Spleen (tissue), 11 donors: Measurements from ENCODE around the gene PTPN3. TPM values are rescaled to one million over a fixed set of nuclear protein-coding genes. Genes with fewer than 3 reads are reported as not detected.

Experiments used
- DNase-seq: peaks from one replicate; pipeline ENCODE4 v3.0.0-alpha.2; 2020
- H3K27ac ChIP-seq, 8 donors: fragments of 200-600 bp; sonication (generic) in 7 of 8; 1 replicate in 4 of 8; 2 replicates in 4 of 8; pipeline versions ENCODE4 v1.5.0 to v1.8.0; 2016 to 2021; ENCODE audit warnings: inconsistent platforms in 4 of 8, mild to moderate bottlenecking in 4 of 8, moderate library complexity in 1 of 8
- H3K27me3 ChIP-seq, 7 donors: fragments of 200-600 bp; sonication (generic) in 6 of 7; replicated peaks in 1 of 7; 1 replicate in 4 of 7; 2 replicates in 3 of 7; pipeline versions ENCODE4 v1.5.0 to v1.8.0; 2016 to 2021; ENCODE audit warnings: inconsistent platforms in 3 of 7, mild to moderate bottlenecking in 1 of 7
- H3K36me3 ChIP-seq, 6 donors: fragments of 200-600 bp; sonication (generic) in 5 of 6; 1 replicate in 4 of 6; 2 replicates in 2 of 6; pipeline versions ENCODE4 v1.5.0 to v1.8.0; 2016 to 2021; ENCODE audit warnings: inconsistent platforms in 2 of 6
- H3K4me1 ChIP-seq, 6 donors: fragments of 200-600 bp; sonication (generic) in 5 of 6; 1 replicate in 3 of 6; 2 replicates in 3 of 6; pipeline versions ENCODE4 v1.5.0 to v1.8.0; 2016 to 2021; ENCODE audit warnings: inconsistent platforms in 3 of 6
- H3K4me3 ChIP-seq, 8 donors: fragments of 200-600 bp; sonication (generic) in 7 of 8; 1 replicate in 4 of 8; 2 replicates in 4 of 8; pipeline versions ENCODE4 v1.5.0 to v1.8.0; 2016 to 2021; ENCODE audit warnings: inconsistent platforms in 4 of 8, mild to moderate bottlenecking in 4 of 8, moderate library complexity in 2 of 8
- H3K9me3 ChIP-seq, 8 donors: fragments of 200-600 bp; sonication (generic) in 7 of 8; 1 replicate in 4 of 8; 2 replicates in 4 of 8; pipeline versions ENCODE4 v1.5.0 to v1.8.0; 2016 to 2021; ENCODE audit warnings: inconsistent platforms in 4 of 8
- CTCF ChIP-seq, 11 experiments: fragments of 200-600 bp in 7 of 11; fragments of 450-650 bp in 4 of 11; sonication (generic) in 4 of 11; IDR thresholded peaks in 8 of 11; conservative IDR thresholded peaks in 3 of 11; 1 replicate in 7 of 11; 2 replicates in 4 of 11; pipeline versions ENCODE4 v1.4.0 to v1.8.0; 2016 to 2021; ENCODE audit warnings: antibody characterized with exemption in 11 of 11, inconsistent platforms in 4 of 11, mild to moderate bottlenecking in 1 of 11
- POLR2A ChIP-seq, 3 donors: fragments of 450-650 bp; IDR thresholded peaks; one replicate each; pipeline ENCODE4 v1.5.1; 2017; ENCODE audit warnings: antibody characterized with exemption in 3 of 3, mild to moderate bottlenecking in 1 of 3
- POLR2AphosphoS5 ChIP-seq, 3 donors: sonication (generic); formaldehyde crosslinking; IDR thresholded peaks; one replicate each; pipeline ENCODE4 v1.5.1; 2017; ENCODE audit warnings: antibody characterized with exemption in 3 of 3
- WGBS, 5 donors: extraction: QIAGEN DNeasy Blood & Tissue Kit in 3 of 5; methylation state at CpG; one replicate each; pipeline versions ENCODE4 v1.1.5 to v1.1.7; 2013 to 2018; 5-methylcytosine and 5-hydroxymethylcytosine counted together
- intact Hi-C: fragments of 100-400 bp; cut with DNase I; formaldehyde crosslinking; loops from one replicate; pipeline ENCODE4 v1.15.0; 2023; ENCODE audit warnings: low total_unique reads
- polyA plus RNA-seq, 3 donors: library from polyadenylated mRNA; stranded (reverse); fragments of 200-250 nt; gene quantifications; one replicate each; pipeline ENCODE4 v1.2.1, GENCODE V29; 2013
- total RNA-seq, 7 donors: library from RNA; depleted of rRNA in 3 of 7; stranded (reverse); fragments of >200 nt in 3 of 7; fragmentation: NEBNext Ultra II Directional in 4 of 7; extraction: Animal tissue kit (Norgen Biotek cat#: 25700) in 4 of 7; gene quantifications; one replicate each; pipeline versions ENCODE4 v1.1.0 to v1.2.1, GENCODE V29; 2016 to 2021
- donor health status: healthy with polysubstance abuse.
- donor health status: DM: no; HTN: no; CAD: no; lungs with moderate emphysema.
- donor health status: DM: no; HTN: no; CAD: no.
- donor health status: Bipolar disorder and iron deficiency.
- donor health status: healthy.
- donor health status: DM: no; HTN: no; CAD: no.
- donor health status: DM: yes; HTN: yes; CAD: no.

Gene PTPN3
- total and polyA plus RNA-seq, 10 donors = 0.20 to 1.7 (median 0.48) TPM

- WGBS, 5 donors = 49 to 81% (median 66%) methylated on average over 4 of the region's 4 CpGs
- DNase-seq = no peak
Observed at GRCh38 chr9:109419531-109419930, 78.6 kb downstream of the PTPN3 start.

GRCh38 chr9:109418827-109419226 lies 79.3 kb downstream of the PTPN3 start:
- no peaks in the 10 kb centered on the region for H3K4me1 ChIP-seq
- 42 to 53% (median 45%) methylated on average over 6 of the region's 6 CpGs for WGBS, 5 donors
- TF ChIP-seq POLR2AphosphoS5 (IDR thresholded peaks at IDR 0.05) = no peak
- no peaks in the 10 kb centered on the region for H3K36me3 ChIP-seq
- no peak overlapping the region for H3K4me3 ChIP-seq
- H3K27me3 ChIP-seq = peaks cover 0 to 30% (median 0%) of the 10 kb centered on the region in 7 donors
- intact Hi-C loops = no loop called here
- no peak for DNase-seq
- no peaks in the 10 kb centered on the region for H3K9me3 ChIP-seq
- H3K27ac ChIP-seq = no peak overlapping the region

More at GRCh38 chr9:109419531-109419930, 78.6 kb downstream of the PTPN3 start:
- Histone ChIP-seq H3K27me3 (peaks cover 0 to 26% (median 0%) of the 10 kb centered on the region in 7 donors), H3K9me3 (no peaks in the 10 kb centered on the region), H3K36me3 (no peaks in the 10 kb centered on the region), H3K4me1 (no peaks in the 10 kb centered on the region), H3K4me3 (no peak overlapping the region), H3K27ac (no peak overlapping the region)
- intact Hi-C loops = no loop called here
- TF ChIP-seq POLR2A (IDR thresholded peaks at IDR 0.05) (no peak), CTCF (IDR thresholded peaks at IDR 0.05 in 8 of 11, conservative IDR thresholded peaks at IDR 0.05 in 3 of 11) (no peak), POLR2AphosphoS5 (IDR thresholded peaks at IDR 0.05) (no peak)

- intact Hi-C loops = no loop called here
- DNase-seq = no peak
- TF ChIP-seq POLR2AphosphoS5 (IDR thresholded peaks at IDR 0.05) = no peak
- 80 to 86% (median 84%) methylated on average over 6 of the region's 6 CpGs for WGBS, 5 donors
- Histone ChIP-seq H3K4me1 (no peaks in the 10 kb centered on the region), H3K9me3 (no peaks in the 10 kb centered on the region), H3K36me3 (no peaks in the 10 kb centered on the region), H3K4me3 (no peak overlapping the region), H3K27me3 (peaks cover 0 to 30% (median 0%) of the 10 kb centered on the region in 7 donors), H3K27ac (no peak overlapping the region)
Observed at GRCh38 chr9:109417585-109418544, 80.2 kb downstream of the PTPN3 start.

- H3K27me3 ChIP-seq = peaks cover 0 to 30% (median 0%) of the 10 kb centered on the region in 7 donors
- intact Hi-C loops = no loop called here
- no peaks in the 10 kb centered on the region for H3K36me3 ChIP-seq
- TF ChIP-seq POLR2A (IDR thresholded peaks at IDR 0.05) = no peak
- TF ChIP-seq CTCF (IDR thresholded peaks at IDR 0.05 in 8 of 11, conservative IDR thresholded peaks at IDR 0.05 in 3 of 11) = no peak
- no peak for TF ChIP-seq POLR2AphosphoS5 (IDR thresholded peaks at IDR 0.05)
- DNase-seq = no peak
- no peaks in the 10 kb centered on the region for H3K9me3 ChIP-seq
- H3K4me1 ChIP-seq = peaks cover 0 to 2% (median 0%) of the 10 kb centered on the region in 6 donors
- no peak overlapping the region for H3K27ac ChIP-seq
- 83 to 90% (median 85%) methylated on average over 8 of the region's 8 CpGs for WGBS, 5 donors
- no peak overlapping the region for H3K4me3 ChIP-seq
Observed at GRCh38 chr9:109417054-109417453, 81.1 kb downstream of the PTPN3 start.

- WGBS, 5 donors = 61 to 68% (median 67%) methylated on average over 10 of the region's 10 CpGs
- no peak for DNase-seq
Observed at GRCh38 chr9:109416135-109416706, 81.9 kb downstream of the PTPN3 start.

More at GRCh38 chr9:109416135-109416706, 81.9 kb downstream of the PTPN3 start:
- H3K27me3 ChIP-seq = peaks cover 0 to 30% (median 0%) of the 10 kb centered on the region in 7 donors
- no peak overlapping the region for H3K4me3 ChIP-seq
- no peak overlapping the region for H3K27ac ChIP-seq
- intact Hi-C loops = no loop called here
- H3K4me1 ChIP-seq = peaks cover 0 to 5% (median 0%) of the 10 kb centered on the region in 6 donors
- H3K36me3 ChIP-seq = no peaks in the 10 kb centered on the region
- TF ChIP-seq CTCF (IDR thresholded peaks at IDR 0.05 in 8 of 11, conservative IDR thresholded peaks at IDR 0.05 in 3 of 11) (no peak), POLR2A (IDR thresholded peaks at IDR 0.05) (no peak)
- no peaks in the 10 kb centered on the region for H3K9me3 ChIP-seq
